DMS 273 (cell line): Measurements from ENCODE around the gene NFATC3.
"Not testable (repeated sequence)": the region's sequence is repeated elsewhere in the genome, so short reads cannot be mapped to it uniquely, and the experiment has no call there.

Experiments used
- DNase-seq: peaks from one replicate; lab custom pipeline; 2025; ENCODE audit not compliant: unreplicated experiment; lab: John Stamatoyannopoulos, UW

NFATC3 gene

GRCh38 chr16:68088130-68088972 lies 3.2 kb downstream of the NFATC3 start:
- no peak for DNase-seq

DNA sequence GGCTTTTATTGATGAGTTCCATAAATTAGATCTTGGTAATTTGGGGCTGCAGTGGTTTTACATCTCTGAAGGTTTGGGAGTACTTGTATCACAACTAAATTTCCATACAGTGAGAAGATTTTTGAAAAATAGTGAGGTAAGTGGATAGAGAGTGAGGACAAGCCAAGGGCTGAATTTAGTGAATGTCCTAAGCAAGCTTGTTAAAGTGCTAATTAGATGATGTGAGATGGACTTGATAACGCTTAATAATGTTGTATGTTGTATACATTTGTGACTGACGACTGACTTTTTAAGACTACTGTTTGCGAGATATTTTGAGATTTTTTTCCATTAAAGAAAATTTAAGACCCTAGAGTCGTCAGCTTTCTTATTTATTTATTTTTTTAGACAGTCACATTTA lies 3.9 kb downstream of the NFATC3 start:
- no peak for DNase-seq

DNA sequence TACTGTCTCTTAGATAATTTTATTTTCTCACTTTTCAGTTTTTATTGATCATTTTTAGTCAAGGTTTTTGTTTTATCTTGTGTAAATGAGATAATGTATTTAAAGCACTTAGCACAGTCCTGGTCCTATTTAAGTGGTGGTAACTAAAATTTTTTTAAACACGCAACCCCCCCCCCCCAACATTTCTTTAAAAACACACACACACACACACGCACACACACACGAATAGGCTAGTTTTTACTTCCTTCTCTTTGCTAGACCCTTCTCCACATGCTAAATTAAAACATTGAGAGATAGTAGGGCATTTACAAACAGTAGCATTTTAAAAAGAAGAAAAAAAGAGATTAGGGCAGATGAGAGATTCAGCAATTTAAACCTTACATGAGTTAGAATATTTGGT lies 5.0 kb downstream of the NFATC3 start:
- DNase-seq, result no peak

DNA sequence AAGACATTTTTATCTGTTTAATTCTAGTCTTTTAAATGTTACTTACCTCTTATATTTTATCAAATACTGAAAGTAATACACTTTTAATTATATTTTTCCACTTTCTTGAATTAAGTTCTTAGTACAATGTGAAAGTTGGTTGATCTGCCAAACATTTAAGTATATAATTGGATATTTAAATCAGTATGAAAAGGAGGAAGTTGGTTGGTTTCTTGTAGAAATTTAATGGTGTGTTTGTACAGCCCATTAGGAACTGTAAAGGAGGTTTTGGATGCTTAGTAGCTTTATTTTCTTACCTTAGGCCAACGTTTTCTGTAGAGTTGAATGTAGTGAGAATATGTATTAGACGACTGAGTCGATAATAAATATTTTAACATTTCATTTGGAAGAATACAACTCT lies 5.4 kb downstream of the NFATC3 start:
- no peak for DNase-seq

GRCh38 chr16:68091380-68092261 lies 6.5 kb downstream of the NFATC3 start:
- DNase-seq, result peak; percentile 84

DNA sequence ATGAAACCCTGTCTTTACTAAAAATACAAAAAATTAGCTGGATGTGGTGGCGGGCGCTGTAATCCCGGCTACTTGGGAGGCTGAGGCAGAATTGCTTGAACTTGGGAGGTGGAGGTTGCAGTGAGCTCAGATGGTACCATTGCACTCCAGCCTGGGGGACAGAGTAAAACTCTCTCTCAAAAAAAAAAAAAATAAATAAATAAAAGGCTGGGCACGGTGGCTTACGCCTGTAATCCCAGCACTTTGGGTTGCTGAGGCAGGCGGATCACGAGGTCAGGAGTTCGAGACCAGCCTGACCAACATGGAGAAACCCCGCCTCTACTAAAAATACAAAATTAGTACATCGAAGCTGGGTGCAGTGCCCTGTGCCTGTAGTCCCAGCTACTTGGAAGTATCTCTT lies 7.1 kb downstream of the NFATC3 start:
- not testable (repeated sequence) for DNase-seq

- peak; percentile 21 for DNase-seq
Observed at GRCh38 chr16:68093816-68094613, 8.8 kb downstream of the NFATC3 start.

- DNase-seq, result no peak
Observed at GRCh38 chr16:68094614-68094934, 9.4 kb downstream of the NFATC3 start.

DNA sequence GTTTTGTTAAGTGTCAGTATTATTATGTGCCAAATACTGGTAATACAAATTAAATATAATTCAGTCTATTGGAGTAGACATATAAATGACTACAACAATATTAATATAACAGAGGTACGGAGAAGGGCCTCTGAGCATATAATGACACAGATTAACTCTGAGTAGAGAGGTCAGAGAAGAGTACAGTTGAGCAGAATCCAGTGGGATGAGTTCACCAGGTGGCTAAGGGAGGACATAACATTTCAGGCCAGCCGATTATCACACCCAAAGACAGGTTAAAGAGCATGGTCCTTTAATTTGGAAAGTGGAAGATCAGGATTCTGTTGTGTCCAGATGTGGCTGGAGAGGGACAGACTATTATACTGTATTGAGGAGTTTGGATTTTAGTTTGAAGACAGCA lies 11.3 kb downstream of the NFATC3 start:
- DNase-seq, result no peak

- DNase-seq, result no peak
Observed at GRCh38 chr16:68097088-68097487, 11.9 kb downstream of the NFATC3 start.

DNA sequence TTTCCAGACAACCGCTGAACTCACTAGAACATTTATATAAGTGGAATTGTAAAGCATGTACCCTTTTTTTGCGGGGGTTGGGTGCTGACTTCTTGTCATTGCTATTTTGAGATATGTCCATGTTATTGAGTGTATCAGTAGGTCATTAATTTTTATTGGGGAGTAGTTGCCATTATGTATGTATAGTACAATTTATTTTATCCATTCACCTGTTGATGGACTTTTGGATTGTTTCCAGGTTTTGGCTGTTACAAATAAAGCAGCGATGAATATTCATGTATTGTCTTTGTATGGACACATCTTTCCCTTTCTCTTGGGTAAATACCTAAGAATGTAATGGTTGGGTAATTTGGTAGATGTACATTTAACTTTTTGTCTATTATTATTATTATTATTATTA lies 12.7 kb downstream of the NFATC3 start:
- no peak for DNase-seq

DNA sequence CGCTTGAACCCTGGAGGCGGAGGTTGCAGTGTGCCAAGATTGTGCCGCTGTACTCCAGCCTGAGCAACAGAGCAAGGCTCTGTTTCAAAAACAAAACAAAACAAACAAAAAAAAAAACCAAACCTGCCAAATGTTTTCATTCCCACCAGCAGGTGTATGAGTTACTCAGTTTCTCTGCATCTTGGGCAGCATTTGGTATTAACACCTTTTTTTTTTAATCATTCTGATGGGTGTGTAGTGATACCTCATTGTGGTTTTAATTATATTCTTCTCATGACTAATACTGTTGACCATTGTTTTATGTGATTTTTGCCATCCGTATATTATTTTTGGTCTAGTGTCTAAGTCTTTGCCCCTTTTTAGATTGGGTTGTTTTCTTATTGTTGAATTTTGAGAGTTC lies 15.3 kb downstream of the NFATC3 start:
- DNase-seq, result no peak

DNA sequence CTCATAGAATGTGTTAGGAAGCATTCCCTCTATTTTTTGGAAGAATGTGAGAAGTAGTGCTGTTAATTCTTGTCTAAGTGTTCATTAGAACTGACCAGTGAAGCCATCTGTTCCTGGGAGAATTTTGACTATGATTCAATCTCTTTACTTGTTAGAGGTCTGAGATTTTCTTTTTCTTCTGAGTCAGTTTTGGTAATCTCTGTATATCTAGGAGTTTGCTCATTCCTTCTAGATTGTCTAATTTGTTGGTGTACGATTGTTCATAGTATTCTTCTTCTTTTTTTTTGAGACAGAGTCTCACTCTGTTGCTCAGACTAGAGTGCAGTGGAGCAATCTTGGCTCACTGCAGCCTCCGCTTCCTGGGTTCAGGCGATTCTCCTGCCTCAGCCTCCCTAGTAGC lies 20.4 kb downstream of the NFATC3 start:
- no peak for DNase-seq

DNA sequence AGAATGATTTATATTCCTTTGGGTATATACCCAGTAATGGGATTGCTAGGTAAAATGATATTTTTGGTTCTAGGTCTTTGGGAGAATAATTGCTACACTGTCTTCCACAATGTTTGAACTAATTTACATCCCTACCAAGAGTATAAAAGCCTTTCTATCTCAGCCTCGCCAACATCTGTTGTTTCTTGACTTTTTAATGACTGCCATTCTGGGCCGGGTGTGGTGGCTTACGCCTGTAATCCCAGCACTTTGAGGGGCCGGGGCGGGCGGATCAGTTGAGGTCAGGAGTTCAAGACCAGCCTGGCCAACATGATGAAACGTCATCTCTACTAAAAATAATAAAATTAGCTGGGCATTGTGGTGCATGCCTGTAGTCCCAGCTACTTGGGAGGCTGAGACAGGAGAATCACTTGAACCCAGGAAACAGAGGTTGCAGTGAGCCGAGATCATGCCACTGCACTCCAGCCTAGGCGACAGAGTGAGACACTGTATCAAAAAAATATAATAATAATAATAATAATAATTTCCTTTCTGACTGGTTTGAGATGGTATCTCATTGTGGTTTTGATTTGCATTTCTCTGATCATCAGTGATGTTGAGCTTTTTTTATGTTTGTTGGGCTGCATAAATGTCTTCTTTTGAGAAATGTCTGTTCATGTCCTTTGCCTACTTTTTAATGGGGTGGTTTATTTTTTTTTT lies 22.2 kb downstream of the NFATC3 start:
- not testable (repeated sequence) for DNase-seq

DNA sequence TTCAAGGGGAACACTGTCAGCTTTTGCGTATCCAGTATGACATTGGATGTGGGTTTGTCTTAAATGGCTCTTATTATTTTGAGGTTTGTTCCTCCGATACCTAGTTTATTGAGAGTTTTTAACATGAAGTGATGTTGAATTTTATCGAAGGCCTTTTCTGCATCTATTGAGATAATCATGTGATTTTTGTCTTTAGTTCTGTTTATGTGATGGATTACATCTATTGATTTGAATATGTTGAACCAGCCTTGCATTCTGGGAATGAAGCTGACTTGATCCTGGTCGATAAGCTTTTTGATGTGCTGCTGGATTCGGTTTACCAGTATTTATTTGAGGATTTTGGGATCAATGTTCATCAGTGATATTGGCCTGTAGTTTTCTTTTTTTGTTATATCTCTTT lies 24.0 kb downstream of the NFATC3 start:
- DNase-seq, result not testable (repeated sequence)

GRCh38 chr16:68110611-68111010 lies 25.4 kb downstream of the NFATC3 start:
- not testable (repeated sequence) for DNase-seq

DNA sequence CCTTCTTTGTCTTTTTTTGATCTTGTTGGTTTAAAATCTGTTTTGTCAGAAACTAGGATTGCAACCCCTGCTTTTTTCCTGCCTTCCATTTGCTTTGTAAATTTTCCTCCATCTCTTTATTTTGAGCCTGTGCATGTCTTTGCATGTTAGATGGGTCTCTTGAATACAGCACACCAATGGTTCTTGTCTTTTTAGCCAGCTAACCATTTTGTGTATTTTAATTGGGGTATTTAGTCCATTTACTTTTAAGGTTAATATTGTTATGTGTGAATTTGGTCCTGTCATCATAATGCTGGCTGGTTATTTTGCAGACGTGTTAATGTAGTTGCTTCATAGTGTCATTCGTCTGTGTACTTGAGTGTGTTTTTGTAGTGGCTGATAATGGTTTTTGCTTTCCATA lies 26.2 kb downstream of the NFATC3 start:
- DNase-seq, result no peak

GRCh38 chr16:68113059-68113761 lies 28.0 kb downstream of the NFATC3 start:
- no peak for DNase-seq

DNA sequence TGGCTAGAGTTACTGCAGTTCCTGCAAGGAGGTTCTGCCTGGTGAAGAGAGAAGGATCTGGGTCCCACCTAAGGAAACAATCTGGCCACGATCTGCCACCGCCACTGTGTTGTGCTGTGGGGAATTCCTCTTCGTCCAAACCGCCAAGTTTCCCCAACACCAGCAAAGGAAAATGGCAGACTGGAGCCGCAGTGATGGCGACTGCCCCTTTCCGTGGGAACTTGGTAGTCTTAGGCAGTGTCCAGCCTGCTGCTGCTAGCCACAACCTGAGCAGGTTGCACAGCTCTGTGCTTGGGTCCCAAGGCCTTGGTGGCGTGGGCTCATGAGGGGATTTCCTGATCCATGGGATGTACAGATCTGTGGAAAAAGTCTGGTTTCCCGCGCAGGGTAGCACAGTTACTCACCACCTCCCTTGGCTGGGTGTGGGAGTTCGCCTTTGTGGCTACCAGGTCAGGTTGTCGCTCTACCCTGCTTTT lies 28.6 kb downstream of the NFATC3 start:
- peak; percentile 24 for DNase-seq

DNA sequence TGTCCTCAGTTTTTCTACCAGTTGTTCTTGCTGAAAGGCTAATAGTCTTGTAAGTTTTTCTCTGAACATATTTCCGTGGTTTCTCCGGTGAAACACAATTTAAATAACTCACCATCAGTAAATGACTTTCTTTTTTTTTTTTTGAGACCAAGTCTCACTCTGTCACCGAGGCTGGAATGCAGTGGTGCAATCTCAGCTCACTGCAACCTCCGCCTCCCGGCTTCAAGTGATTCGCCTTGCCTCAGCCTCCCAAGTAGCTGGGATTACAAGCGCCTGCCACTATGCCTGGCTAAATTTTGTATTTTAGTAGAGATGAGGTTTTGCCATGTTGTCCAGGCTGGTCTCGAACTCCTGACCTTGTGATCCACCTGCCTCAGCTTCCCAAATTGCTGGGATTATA lies 29.8 kb downstream of the NFATC3 start:
- DNase-seq, result not testable (repeated sequence)
